ENCODE data around the gene TAF5.
"Not testable (repeated sequence)": the region's sequence is repeated elsewhere in the genome, so short reads cannot be mapped to it uniquely, and the experiment has no call there.

Gene TAF5

DNA sequence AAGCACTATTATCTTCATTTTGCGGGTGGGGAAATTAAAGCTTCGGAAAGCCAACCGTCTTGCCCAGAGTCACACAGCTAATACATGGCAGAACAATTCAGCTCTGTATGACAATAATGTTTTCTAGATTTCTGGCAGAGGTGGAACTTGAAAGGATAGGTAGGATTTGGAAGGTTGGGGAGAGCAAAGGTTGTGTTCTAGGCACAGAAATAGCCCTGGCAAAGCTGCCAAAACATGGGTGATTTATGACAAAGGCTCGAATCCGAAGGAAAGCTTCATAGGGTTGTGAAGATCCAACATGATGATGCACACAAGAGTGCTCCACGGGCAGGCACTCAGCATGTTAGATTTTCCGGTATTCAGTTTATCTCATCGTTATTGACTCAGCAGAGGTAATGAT is 47.8 kb downstream of the TAF5 start:
- no peak for DNase-seq (ENCODE audit: low read depth)

GRCh38 chr10:103416436-103417147 is 48.8 kb downstream of the TAF5 start:
- DNase-seq (ENCODE audit: low read depth) = peak; percentile 53

GRCh38 chr10:103417148-103417469 is 49.3 kb downstream of the TAF5 start:
- not testable (repeated sequence) for DNase-seq (ENCODE audit: low read depth)

GRCh38 chr10:103417601-103418000 is 49.8 kb downstream of the TAF5 start:
- no peak for DNase-seq (ENCODE audit: low read depth)

DNA sequence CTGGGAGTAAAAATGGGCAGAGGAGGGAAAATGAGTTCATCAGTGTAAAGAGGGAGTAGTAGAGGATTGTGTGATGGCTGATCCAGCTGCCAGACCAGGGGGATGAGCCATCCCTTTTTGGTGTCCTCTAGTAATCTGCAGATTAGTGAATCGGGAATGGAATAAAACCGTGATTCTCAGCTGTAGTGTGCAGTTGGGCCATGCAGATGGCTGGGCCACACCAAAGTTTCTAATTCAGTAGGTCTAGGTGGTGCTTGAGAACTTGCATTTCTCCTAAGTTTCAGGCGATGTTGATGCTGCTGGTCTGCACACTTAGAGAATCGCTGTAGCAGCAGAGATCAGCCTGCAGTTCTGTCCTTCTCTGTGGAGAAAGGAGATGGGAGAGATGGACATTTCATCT is 51.3 kb downstream of the TAF5 start:
- DNase-seq (ENCODE audit: low read depth) = no peak

GRCh38 chr10:103423748-103424147 is 56.0 kb downstream of the TAF5 start:
- no peak for DNase-seq (ENCODE audit: low read depth)

GRCh38 chr10:103427866-103428265 is 60.1 kb downstream of the TAF5 start:
- no peak for DNase-seq (ENCODE audit: low read depth)

DNA sequence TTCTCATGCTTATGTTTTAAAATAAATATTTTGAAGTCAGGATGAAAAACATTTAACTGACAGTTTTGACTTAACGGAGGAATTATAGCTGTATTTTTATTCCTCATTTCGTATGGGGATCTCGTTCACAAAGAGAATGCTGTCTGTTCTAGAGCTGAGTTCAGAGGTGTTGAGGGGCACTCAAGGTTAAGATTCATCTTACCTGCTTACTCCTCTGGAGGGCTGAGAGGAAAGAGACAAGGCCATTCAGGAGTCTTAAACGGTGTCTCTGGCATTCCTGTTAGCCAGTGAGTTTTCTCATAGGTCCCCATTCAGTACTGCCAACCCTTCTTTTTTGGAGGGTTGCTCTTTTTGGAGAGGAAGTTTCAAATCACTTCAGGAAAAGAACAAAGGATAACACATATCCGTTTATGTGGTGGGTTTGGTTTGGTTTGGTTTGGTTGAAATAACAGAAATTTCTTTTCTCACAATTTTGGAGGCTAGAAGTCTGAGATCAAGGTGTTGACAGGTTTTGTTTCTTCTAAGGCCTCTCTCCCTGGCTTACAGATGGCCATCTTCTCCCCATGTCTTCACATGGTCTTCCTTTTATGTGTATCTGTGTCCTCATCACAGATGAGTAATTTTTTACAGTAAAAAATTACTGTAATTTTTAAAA is 61.3 kb downstream of the TAF5 start:
- no peak for DNase-seq (ENCODE audit: low read depth)

DNA sequence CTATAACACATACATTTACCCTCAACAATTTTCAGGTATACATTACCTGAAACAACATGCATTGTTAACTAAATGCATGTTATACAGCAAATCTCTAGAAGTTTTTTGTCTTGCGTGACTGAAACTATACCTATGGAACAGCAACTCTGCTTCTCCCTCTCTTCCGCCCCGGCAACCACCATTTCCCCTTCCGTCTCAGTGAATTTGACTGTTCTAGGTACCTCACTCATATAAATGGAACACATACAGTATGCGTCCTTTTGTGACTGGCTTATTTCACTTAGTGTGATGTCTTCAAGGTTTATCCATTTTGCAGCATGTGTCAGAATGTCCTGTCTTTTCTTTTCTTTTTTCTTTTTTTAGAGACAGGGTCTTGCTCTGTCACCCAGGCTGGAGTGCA is 61.9 kb downstream of the TAF5 start:
- DNase-seq (ENCODE audit: low read depth) = no peak

- DNase-seq (ENCODE audit: low read depth) = no peak
Measured at GRCh38 chr10:103431902-103432301, 64.1 kb downstream of the TAF5 start.

GRCh38 chr10:103433858-103434257 is 66.1 kb downstream of the TAF5 start:
- peak; percentile 67 for DNase-seq (ENCODE audit: low read depth)
